ENCODE measurements around the gene MAP6.

The MAP6 gene

DNA sequence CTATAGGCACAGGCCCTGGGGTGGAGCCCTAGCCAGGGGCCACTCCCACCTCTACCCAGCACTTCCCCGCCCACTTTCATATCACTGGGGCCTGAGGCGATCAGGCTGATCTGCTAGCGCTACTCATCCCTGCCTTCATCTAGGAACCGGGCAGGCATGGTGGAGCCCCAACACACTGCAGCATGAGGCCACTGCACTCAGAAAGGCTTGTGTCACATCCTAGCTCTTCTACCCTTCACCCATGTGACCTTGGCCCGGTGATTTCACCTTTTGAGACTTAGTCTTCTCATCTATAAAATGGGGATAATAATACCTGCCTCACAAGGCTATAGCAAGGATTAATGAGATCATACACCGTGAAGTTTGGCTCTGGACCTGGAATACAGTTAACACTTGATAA is 125.0 kb downstream of the MAP6 start:
- no peak for FAIRE-seq

DNA sequence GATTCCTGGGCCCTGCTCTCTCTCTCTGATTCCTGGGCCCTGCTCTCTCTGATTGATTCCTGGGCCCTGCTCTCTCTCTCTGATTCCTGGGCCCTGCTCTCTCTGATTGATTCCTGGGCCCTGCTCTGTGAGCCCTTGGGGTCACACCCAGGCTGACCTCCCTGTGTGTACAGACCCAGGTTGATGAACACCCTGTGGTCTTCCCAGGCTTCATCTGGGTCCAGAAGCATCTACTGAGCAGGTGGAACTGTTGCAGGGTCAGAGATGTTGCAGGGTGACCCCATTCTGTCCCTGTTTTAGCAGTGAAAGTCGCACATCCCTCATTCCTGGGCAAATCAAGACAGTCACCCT is 126.8 kb downstream of the MAP6 start:
- FAIRE-seq, result no peak

DNA sequence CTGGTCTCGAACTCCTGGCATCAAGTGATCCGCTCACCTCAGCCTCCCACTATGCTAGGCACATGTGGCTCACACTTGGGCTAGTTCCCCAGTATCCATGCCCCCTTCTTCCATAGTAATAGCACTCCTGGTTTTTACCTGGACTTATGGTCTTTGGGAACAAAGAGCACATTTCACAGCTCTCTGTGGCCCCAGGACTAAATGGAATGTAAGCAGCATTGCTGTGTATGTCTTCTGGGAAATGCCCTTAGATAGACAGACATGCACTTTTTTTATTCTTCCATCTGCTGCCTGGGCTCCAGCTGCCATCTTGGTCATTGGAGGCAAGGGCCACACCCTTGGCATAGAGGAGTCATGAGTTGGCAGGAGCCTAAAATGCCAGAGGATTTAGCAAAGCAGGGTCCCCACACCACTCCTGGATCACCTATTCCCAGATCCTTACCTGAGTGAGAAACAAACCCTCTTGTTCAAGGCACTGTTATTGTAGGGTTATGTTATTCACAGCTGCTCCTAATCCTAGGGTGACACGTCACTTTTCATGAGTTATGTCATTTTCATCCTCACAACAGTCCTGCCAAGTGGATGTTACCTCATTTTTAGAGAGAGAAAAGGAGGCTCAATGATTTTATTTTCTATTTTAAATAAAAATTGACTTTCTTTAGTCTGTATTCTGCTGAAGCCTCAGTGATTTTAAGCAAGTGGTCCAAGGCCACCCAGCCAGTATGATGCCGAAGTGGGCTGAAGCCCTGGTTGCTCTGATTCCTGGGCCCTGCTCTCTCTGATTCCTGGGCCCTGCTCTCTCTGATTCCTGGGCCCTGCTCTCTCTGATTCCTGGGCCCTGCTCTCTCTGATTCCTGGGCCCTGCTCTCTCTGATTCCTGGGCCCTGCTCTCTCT is 127.4 kb downstream of the MAP6 start:
- FAIRE-seq, result no peak

DNA sequence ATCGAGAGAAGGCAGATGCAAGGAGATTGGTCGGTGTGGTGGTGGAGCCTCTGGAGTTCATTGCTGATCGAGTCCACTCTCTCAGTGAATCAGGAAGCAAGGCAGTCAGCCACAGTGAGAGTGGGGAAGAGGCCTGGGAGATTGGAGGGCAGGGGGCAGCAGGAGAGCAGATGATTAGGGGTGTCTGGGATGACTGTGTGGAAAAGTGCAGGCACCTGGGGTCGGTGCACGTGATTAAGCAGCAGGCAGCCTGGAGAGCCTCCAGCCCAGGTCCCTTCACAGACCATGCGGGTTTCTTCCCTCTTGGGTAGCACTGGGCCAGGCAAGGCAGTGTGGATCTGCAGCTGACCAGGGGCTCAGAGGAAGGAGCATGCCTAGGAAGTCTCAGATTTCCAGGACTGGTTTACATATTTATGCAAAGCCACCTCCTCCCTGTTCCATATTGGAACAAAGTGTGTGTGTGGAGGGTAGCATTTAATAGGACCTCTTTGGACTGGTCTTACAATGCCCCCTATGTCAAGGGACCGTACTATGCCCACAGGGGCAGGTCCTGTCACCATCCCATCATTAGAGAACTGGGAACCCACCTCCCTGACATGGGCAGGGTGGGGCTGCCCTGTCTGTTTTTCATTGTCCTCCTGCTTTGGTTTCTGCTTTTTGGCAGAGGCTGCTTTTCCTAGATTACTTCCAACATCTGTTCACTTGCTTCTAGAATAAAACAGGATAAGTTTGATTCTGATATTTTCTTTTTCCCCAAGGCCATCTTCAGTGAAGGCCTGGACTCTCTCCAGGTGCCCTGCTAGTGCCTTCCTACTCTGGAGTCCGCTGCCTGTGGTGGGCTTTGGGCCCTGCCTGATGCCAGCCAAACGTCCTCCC is 129.1 kb downstream of the MAP6 start:
- FAIRE-seq, result no peak

DNA sequence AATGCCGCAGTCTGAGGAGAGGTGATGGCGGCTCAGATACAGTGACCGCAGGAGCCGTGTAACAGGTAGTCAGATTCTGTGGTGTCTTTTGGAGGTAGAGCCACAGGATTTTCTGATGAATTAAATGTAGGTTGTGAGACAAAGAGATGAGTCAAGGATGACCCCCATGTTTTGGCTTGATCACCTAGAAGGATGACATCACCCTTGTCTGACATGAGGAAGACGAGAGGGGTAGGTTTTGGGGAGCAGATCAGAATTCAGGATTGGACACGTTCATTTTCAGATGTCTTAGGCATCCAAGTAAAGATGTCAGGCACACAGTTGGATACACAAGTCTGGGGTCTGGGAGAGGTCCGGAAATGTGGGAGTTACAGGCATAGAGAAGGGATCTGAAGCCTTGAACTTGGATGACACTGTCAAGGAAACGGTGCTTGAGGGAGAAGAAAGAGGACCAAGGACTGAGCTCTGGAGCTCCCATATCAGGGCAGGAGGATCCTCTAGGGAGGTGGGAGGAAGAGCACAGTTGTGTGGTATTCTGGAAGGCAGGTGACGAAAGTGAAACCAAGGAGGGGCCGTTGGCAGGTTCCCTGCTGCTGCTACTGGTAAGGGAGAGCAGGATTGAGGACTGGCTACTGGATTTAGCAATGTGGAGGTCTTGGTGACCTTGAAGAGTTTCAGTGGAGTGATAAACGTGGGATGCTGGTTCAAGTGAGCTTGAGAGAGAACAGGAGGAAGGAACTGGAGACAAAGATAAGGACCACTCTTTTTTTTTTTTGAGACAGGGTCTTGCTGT is 130.5 kb downstream of the MAP6 start:
- no peak for FAIRE-seq

DNA sequence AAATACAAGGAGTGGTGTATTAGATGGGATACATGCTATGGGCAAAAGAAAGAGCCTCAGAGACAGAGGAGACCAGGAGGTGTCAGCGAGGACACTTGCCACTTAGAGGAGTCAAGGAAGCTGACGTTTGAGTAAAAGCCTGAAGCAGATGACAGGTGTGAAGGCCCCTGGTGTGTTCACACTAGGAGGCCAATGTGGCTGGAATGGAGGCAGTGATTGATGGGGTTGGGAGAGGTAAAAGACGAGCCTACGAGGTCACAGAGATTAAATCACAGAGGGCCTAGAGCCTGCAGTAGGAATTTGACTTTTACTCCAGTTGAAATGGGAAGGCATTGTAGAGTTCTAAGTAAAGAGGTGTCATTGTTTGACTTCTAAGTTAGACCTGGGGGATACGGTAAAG is 131.1 kb downstream of the MAP6 start:
- FAIRE-seq, result no peak

Measured in TTC549 (cell line).